Activated T-cell treated with anti-CD3 and anti-CD28 coated beads, Interleukin-2, amount 50 U/mL, for 1 hour (primary cell): Measurements from ENCODE around the gene ARID1A.
"Not testable (repeated sequence)": the region's sequence is repeated elsewhere in the genome, so short reads cannot be mapped to it uniquely, and the experiment has no call there.

Experiments used
- DNase-seq: peaks from one replicate; pipeline ENCODE4 v3.0.0-alpha.2; 2020

The ARID1A gene

GRCh38 chr1:26697978-26698849, 2.4 kb downstream of the ARID1A start:
- peak; percentile 58 for DNase-seq

- no peak for DNase-seq
These were observed 4.9 kb downstream of the ARID1A start for GRCh38 chr1:26700711-26701110.

GRCh38 chr1:26701266-26701994, 5.6 kb downstream of the ARID1A start:
- DNase-seq: no peak

GRCh38 chr1:26701995-26702679, 6.3 kb downstream of the ARID1A start:
- DNase-seq: no peak

- DNase-seq: no peak
These were observed 6.8 kb downstream of the ARID1A start for GRCh38 chr1:26702680-26703038.

GRCh38 chr1:26703478-26703877, 7.7 kb downstream of the ARID1A start:
- DNase-seq: no peak

GRCh38 chr1:26704629-26705028, 8.8 kb downstream of the ARID1A start:
- DNase-seq: no peak

GRCh38 chr1:26705227-26705626, 9.4 kb downstream of the ARID1A start:
- DNase-seq: not testable (repeated sequence)

GRCh38 chr1:26705788-26706311, 10.0 kb downstream of the ARID1A start:
- no peak for DNase-seq

- no peak for DNase-seq
These were observed 10.5 kb downstream of the ARID1A start for GRCh38 chr1:26706315-26706714.

GRCh38 chr1:26710811-26711210, 15.0 kb downstream of the ARID1A start:
- DNase-seq: no peak

GRCh38 chr1:26711777-26712176, 16.0 kb downstream of the ARID1A start:
- no peak for DNase-seq

- DNase-seq: no peak
These were observed 21.2 kb downstream of the ARID1A start for GRCh38 chr1:26717017-26717491.

- no peak for DNase-seq
These were observed 23.4 kb downstream of the ARID1A start for GRCh38 chr1:26719205-26719604.

- no peak for DNase-seq
These were observed 26.0 kb downstream of the ARID1A start for GRCh38 chr1:26721669-26722355.

GRCh38 chr1:26723013-26723991, 27.5 kb downstream of the ARID1A start:
- DNase-seq: peak; percentile 44

- DNase-seq: no peak
These were observed 28.3 kb downstream of the ARID1A start for GRCh38 chr1:26724118-26724517.

- no peak for DNase-seq
These were observed 29.1 kb downstream of the ARID1A start for GRCh38 chr1:26724926-26725325.

GRCh38 chr1:26725904-26726303, 30.1 kb downstream of the ARID1A start:
- DNase-seq: not testable (repeated sequence)

GRCh38 chr1:26726784-26727183, 31.0 kb downstream of the ARID1A start:
- DNase-seq: no peak

GRCh38 chr1:26727476-26727875, 31.7 kb downstream of the ARID1A start:
- DNase-seq: no peak
